GM23248 (cell line): ENCODE measurements around the gene DTNA.

Experiments used
- EZH2 ChIP-seq: fragments of 200-600 bp; sonication (generic); IDR thresholded peaks from 2 replicates; pipeline ENCODE4 v1.6.1; 2018; ENCODE audit warnings: antibody characterized with exemption, mild to moderate bottlenecking; ENCODE audit not compliant: insufficient read depth, poor library complexity, severe bottlenecking
- EZH2phosphoT487 ChIP-seq: fragments of 200-600 bp; sonication (generic); IDR thresholded peaks from 2 replicates; pipeline ENCODE4 v1.6.1; 2018; ENCODE audit warnings: antibody characterized with exemption, moderate library complexity, mild to moderate bottlenecking, low read depth; ENCODE audit not compliant: insufficient read depth

DNA sequence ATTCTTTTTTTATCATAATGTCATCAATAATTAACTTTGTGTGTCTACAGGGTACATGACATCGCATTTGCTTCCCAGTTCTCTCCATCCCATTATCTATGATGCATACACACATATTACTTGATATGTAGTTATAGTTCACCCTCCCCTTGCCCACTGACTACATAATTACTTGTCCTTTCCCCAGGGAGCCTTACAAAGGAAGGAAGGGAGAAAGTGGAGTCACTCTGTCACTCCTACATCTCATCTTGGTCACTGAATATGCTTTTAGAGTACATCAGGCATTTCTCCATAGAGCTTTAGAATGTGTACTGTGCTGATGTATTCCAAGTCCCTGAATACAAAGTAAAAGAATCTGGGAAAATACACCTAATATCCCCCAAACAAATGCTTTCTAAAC lies 6.0 kb upstream of the DTNA start:
- no peak for TF ChIP-seq EZH2phosphoT487
- no peak for TF ChIP-seq EZH2
